NT2/D1 (cell line): Measurements from ENCODE around the gene TENM4.

Experiments
- SUZ12 ChIP-seq: IDR thresholded peaks from 2 replicates; pipeline ENCODE4 v1.6.1; 2011; ENCODE audit not compliant: insufficient read length, insufficient read depth; ENCODE audit errors: extremely low read depth
- YY1 ChIP-seq: IDR thresholded peaks from 2 replicates; pipeline ENCODE4 v1.6.1; 2011; ENCODE audit not compliant: insufficient read length, insufficient read depth
- ZNF274 ChIP-seq: IDR thresholded peaks from 2 replicates; pipeline ENCODE4 v1.6.1; 2011; ENCODE audit warnings: mild to moderate bottlenecking, low read depth, low read length

GRCh38 chr11:79439886-79440570 is 802 bp downstream of the TENM4 start:
- TF ChIP-seq YY1, result no peak
- TF ChIP-seq ZNF274, result no peak
- TF ChIP-seq SUZ12, result no peak
